ENCODE measurements around the gene TEAD1. TPM values are rescaled to one million over a fixed set of nuclear protein-coding genes. Genes with fewer than 3 reads are reported as not detected.

Gene TEAD1
- total RNA-seq, 1 donor from 2014 or later, result 163 TPM

DNA sequence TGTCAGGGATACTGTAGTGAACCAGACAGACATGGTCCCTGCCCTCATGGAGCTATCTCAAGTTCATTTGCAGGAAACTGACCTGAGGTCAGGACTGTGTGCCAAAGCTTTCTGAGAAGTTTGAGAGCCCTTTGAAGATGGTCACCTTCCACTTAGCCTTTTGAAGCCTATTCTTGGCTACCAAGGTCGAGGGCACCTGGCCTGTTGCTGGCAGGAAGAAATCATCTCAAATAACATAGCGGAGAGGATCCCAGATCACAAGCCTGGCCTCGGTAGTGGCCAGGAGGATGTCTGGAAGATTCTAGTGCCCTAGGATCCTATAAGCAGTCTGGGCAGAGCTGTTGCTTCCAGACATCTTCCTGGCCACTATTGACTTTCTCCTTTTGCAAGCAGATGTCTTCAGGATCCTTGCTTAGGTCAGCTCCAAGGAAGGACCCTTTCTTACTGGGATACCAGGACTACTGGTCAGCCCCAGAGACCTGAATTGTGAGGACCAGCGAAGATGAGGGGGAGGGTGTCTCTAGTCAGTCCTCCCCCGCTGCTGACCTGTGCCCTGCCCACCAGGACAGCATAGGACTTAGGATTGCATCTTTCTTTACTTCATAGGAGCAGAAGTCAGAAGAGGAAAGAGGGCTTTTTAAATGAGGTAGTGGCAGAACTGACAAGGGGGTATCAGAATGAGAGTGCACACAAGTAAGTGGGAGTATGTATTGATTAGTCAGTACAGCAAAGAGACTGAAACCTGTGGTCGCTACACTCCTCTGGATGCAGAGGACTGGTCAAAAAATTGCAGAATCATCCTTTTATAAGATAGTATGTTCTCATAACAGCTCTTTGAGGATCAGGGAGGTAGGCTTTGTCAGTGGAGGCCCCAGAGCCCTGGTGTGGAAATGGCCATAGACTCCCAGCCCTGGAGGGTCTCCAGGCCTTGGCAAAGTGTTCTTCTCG lies 94.8 kb downstream of the TEAD1 start:
- Mint-ChIP-seq H3K27ac (peak overlapping the region; percentile 74), H3K4me3 (no peak overlapping the region), H3K9me3 (no peaks in the 10 kb centered on the region), H3K36me3 (peaks cover 23% of the 10 kb centered on the region), H3K27me3 (ENCODE audit: low read depth) (no peaks in the 10 kb centered on the region), H3K4me1 (peaks cover 56% of the 10 kb centered on the region)
- no peak for DNase-seq (ENCODE audit: low spot score in 2 of 2, unreplicated experiment in 2 of 2)
- no peak for TF ChIP-seq CTCF (IDR thresholded peaks at IDR 0.05; ENCODE audit: unreplicated experiment)

GRCh38 chr11:12769834-12770345 lies 95.7 kb downstream of the TEAD1 start:
- Mint-ChIP-seq H3K9me3 (no peaks in the 10 kb centered on the region), H3K4me1 (peaks cover 50% of the 10 kb centered on the region), H3K4me3 (no peak overlapping the region), H3K36me3 (peaks cover 15% of the 10 kb centered on the region), H3K27ac (no peak overlapping the region), H3K27me3 (ENCODE audit: low read depth) (no peaks in the 10 kb centered on the region)
- no peak for DNase-seq (ENCODE audit: low spot score in 2 of 2, unreplicated experiment in 2 of 2)
- TF ChIP-seq CTCF (IDR thresholded peaks at IDR 0.05; ENCODE audit: unreplicated experiment), result no peak

DNA sequence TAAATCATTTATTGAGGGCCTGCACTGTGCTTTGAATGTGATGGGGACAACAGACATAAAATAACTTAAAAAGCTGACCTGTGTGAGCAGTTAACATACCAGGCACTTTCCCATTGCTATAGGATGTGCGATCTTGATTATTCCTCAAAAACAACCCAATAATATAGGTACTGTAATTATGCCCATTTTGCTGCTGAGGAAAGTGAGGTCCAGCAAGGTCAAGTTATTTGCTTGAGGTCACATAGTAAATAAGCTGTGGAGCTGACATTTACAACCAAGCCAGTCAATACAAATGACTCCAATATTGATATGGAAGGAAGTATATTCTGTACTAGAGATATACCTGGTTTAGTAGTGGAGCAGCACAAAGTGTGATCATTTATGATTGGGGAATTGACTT lies 96.2 kb downstream of the TEAD1 start:
- TF ChIP-seq CTCF (IDR thresholded peaks at IDR 0.05; ENCODE audit: unreplicated experiment), result no peak
- H3K4me3 Mint-ChIP-seq, result no peak overlapping the region
- H3K36me3 Mint-ChIP-seq, result peaks cover 15% of the 10 kb centered on the region
- no peak for DNase-seq (ENCODE audit: low spot score in 2 of 2, unreplicated experiment in 2 of 2)
- H3K27ac Mint-ChIP-seq, result no peak overlapping the region
- no peaks in the 10 kb centered on the region for H3K27me3 Mint-ChIP-seq (ENCODE audit: low read depth)
- no peaks in the 10 kb centered on the region for H3K9me3 Mint-ChIP-seq
- peaks cover 51% of the 10 kb centered on the region for H3K4me1 Mint-ChIP-seq

DNA sequence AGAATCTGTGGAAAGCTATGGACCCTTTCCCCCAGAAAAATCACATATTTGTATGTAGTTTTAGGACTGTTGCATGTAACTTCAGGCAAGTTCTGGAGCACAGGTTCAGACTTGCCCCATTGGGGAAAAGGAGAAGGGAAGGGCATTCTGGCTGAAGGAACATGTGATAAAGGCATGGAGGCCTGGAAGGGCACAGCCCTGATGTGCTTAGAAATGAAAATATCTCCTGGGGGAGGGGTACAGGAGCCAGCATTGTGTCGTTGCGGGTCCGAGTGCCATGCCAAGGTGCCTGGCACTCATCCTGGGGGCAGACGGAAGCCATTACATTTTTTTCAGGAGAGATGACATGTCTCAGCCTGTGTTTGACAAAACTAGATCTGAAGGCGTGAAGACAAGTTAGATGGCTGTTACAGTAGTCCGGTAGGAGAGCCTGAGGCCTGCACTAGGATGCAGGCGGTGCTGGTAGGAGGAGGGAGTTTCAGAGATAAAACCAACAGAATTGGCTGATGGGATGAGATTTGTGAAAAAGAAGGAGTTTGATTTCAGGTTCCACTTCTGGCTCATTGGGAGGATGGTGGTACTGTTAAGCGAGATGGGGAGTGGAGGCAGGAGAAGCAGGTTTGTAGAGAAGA lies 96.9 kb downstream of the TEAD1 start:
- Mint-ChIP-seq H3K4me3 (no peak overlapping the region), H3K27me3 (ENCODE audit: low read depth) (no peaks in the 10 kb centered on the region), H3K4me1 (peaks cover 52% of the 10 kb centered on the region), H3K36me3 (peaks cover 15% of the 10 kb centered on the region), H3K27ac (no peak overlapping the region), H3K9me3 (no peaks in the 10 kb centered on the region)
- DNase-seq (ENCODE audit: low spot score in 2 of 2, unreplicated experiment in 2 of 2), result no peak
- no peak for TF ChIP-seq CTCF (IDR thresholded peaks at IDR 0.05; ENCODE audit: unreplicated experiment)

GRCh38 chr11:12771875-12772274 lies 97.7 kb downstream of the TEAD1 start:
- peaks cover 11% of the 10 kb centered on the region for H3K36me3 Mint-ChIP-seq
- no peak overlapping the region for H3K4me3 Mint-ChIP-seq
- H3K27ac Mint-ChIP-seq, result no peak overlapping the region
- no peak for DNase-seq (ENCODE audit: low spot score in 2 of 2, unreplicated experiment in 2 of 2)
- TF ChIP-seq CTCF (IDR thresholded peaks at IDR 0.05; ENCODE audit: unreplicated experiment), result no peak
- no peaks in the 10 kb centered on the region for H3K9me3 Mint-ChIP-seq
- peaks cover 48% of the 10 kb centered on the region for H3K4me1 Mint-ChIP-seq
- H3K27me3 Mint-ChIP-seq (ENCODE audit: low read depth), result no peaks in the 10 kb centered on the region
